GM04503 (cell line): ENCODE results near the gene ADCY2.

Source experiments
- DNase-seq: peaks from one replicate; pipeline ENCODE4 v3.0.0-alpha.2; 2012; ENCODE audit warnings: low read depth

The ADCY2 gene

GRCh38 chr5:7784683-7785380 lies 388.9 kb downstream of the ADCY2 start:
- DNase-seq: no peak

GRCh38 chr5:7787770-7788169 lies 391.8 kb downstream of the ADCY2 start:
- DNase-seq: no peak

- no peak for DNase-seq
Observed at GRCh38 chr5:7789567-7789966, 393.6 kb downstream of the ADCY2 start.

GRCh38 chr5:7793895-7794294 lies 398.0 kb downstream of the ADCY2 start:
- no peak for DNase-seq

GRCh38 chr5:7794311-7794710 lies 398.4 kb downstream of the ADCY2 start:
- no peak for DNase-seq

GRCh38 chr5:7794823-7795222 lies 398.9 kb downstream of the ADCY2 start:
- no peak for DNase-seq

- no peak for DNase-seq
Observed at GRCh38 chr5:7795306-7795705, 399.4 kb downstream of the ADCY2 start.

- DNase-seq: no peak
Observed at GRCh38 chr5:7801891-7802614, 406.1 kb downstream of the ADCY2 start.

GRCh38 chr5:7802855-7803254 lies 406.9 kb downstream of the ADCY2 start:
- no peak for DNase-seq

- no peak for DNase-seq
Observed at GRCh38 chr5:7803937-7804336, 408.0 kb downstream of the ADCY2 start.

- no peak for DNase-seq
Observed at GRCh38 chr5:7805379-7805778, 409.4 kb downstream of the ADCY2 start.

GRCh38 chr5:7808998-7809397 lies 413.1 kb downstream of the ADCY2 start:
- no peak for DNase-seq

- DNase-seq: no peak
Observed at GRCh38 chr5:7811715-7812114, 415.8 kb downstream of the ADCY2 start.

- DNase-seq: no peak
Observed at GRCh38 chr5:7813007-7813406, 417.1 kb downstream of the ADCY2 start.

- no peak for DNase-seq
Observed at GRCh38 chr5:7813576-7813975, 417.6 kb downstream of the ADCY2 start.

- no peak for DNase-seq
Observed at GRCh38 chr5:7814816-7815215, 418.9 kb downstream of the ADCY2 start.

- DNase-seq: no peak
Observed at GRCh38 chr5:7815892-7816534, 420.1 kb downstream of the ADCY2 start.

- no peak for DNase-seq
Observed at GRCh38 chr5:7816535-7816901, 420.6 kb downstream of the ADCY2 start.

- DNase-seq: no peak
Observed at GRCh38 chr5:7822449-7822848, 426.5 kb downstream of the ADCY2 start.

- DNase-seq: no peak
Observed at GRCh38 chr5:7823594-7823993, 427.7 kb downstream of the ADCY2 start.

- no peak for DNase-seq
Observed at GRCh38 chr5:7824995-7825394, 429.1 kb downstream of the ADCY2 start.

- no peak for DNase-seq
Observed at GRCh38 chr5:7825630-7826029, 429.7 kb downstream of the ADCY2 start.

GRCh38 chr5:7827610-7828009 lies 431.7 kb downstream of the ADCY2 start:
- DNase-seq: no peak
